A673 (cell line): ENCODE results near the gene MLLT6. TPM values are rescaled to one million over a fixed set of nuclear protein-coding genes. Genes with fewer than 3 reads are reported as not detected.

ENCODE experiments used
- BruUV-seq: library from RNA; stranded (reverse); fragments of 400-500 nt; replicated peaks from 2 replicates; lab custom pipeline; 2021; lab: Mats Ljungman, UMichigan
- CTCF ChIA-PET: fragments of 300-600 bp; sonication (Branson Sonifier 250); formaldehyde crosslinking; loops from one replicate; lab custom pipeline; 2022; ENCODE audit warnings: antibody characterized with exemption; lab: Charles Lee
- POLR2A ChIA-PET: fragments of 300-600 bp; sonication (Branson Sonifier 250); formaldehyde crosslinking; loops from one replicate; lab custom pipeline; 2022; ENCODE audit warnings: antibody characterized with exemption; ENCODE audit not compliant: low non-redundant PET; lab: Charles Lee
- DNase-seq: peaks from one replicate; pipeline ENCODE4 v3.0.0-alpha.2; 2015; ENCODE audit warnings: low spot score
- H3K27ac ChIP-seq: fragments of 200-600 bp; sonication (generic); 2 replicates; pipeline ENCODE4 v1.5.1; 2016; ENCODE audit warnings: mixed run types, low read depth, mild to moderate bottlenecking, mixed read lengths, antibody characterized with exemption, low read length; ENCODE audit not compliant: poor library complexity, severe bottlenecking
- H3K27me3 ChIP-seq: fragments of 200-600 bp; sonication (generic); replicated peaks from 2 replicates; pipeline ENCODE4 v1.6.1; 2017; ENCODE audit warnings: mixed run types, low read depth, mild to moderate bottlenecking, mixed read lengths, antibody characterized with exemption, low read length; ENCODE audit not compliant: insufficient read depth, poor library complexity
- H3K36me3 ChIP-seq: fragments of 200-600 bp; sonication (generic); 2 replicates; pipeline ENCODE4 v1.6.1; 2016; ENCODE audit warnings: mixed run types, mild to moderate bottlenecking, mixed read lengths, antibody characterized with exemption, low read length; ENCODE audit not compliant: insufficient read depth, poor library complexity, severe bottlenecking
- H3K4me1 ChIP-seq: fragments of 200-600 bp; sonication (generic); 2 replicates; pipeline ENCODE4 v1.6.1; 2017; ENCODE audit warnings: mixed run types, mild to moderate bottlenecking, mixed read lengths, antibody characterized with exemption, low read length; ENCODE audit not compliant: insufficient read depth, poor library complexity, severe bottlenecking
- H3K4me3 ChIP-seq: fragments of 200-600 bp; sonication (generic); 2 replicates; pipeline ENCODE4 v1.5.1; 2016; ENCODE audit warnings: low read depth, mixed run types, mild to moderate bottlenecking, mixed read lengths, low read length; ENCODE audit not compliant: poor library complexity, severe bottlenecking
- H3K9me3 ChIP-seq: fragments of 200-600 bp; sonication (generic); 2 replicates; pipeline ENCODE4 v1.6.1; 2016; ENCODE audit warnings: mixed run types, low read depth, mild to moderate bottlenecking, mixed read lengths, antibody characterized with exemption, low read length; ENCODE audit not compliant: poor library complexity, severe bottlenecking
- CTCF ChIP-seq: fragments of 300-800, 200-600 bp; sonication (generic); conservative IDR thresholded peaks from 2 replicates; pipeline ENCODE4 v1.5.1; 2017; ENCODE audit warnings: low read depth, mild to moderate bottlenecking, antibody characterized with exemption, low read length, moderate library complexity, mixed read lengths
- EZH2 ChIP-seq: fragments of 200-600 bp; sonication (generic); IDR thresholded peaks from 2 replicates; pipeline ENCODE4 v1.6.1; 2017; ENCODE audit warnings: borderline replicate concordance, low read depth, mild to moderate bottlenecking, mixed read lengths, antibody characterized with exemption, low read length; ENCODE audit not compliant: poor library complexity, severe bottlenecking
- intact Hi-C: fragments of 100-400 bp; cut with micrococcal nuclease; formaldehyde crosslinking; loops from one replicate; pipeline ENCODE4 v1.10.0; 2022; ENCODE audit not compliant: unreplicated experiment
- total RNA-seq: library from RNA; stranded (reverse); gene quantifications from 2 replicates; pipeline ENCODE4 v1.2.3, GENCODE V29; 2021

MLLT6 gene
- total RNA-seq, 1 experiment from 2014 or later: 41.4 TPM

- ChIA-PET POLR2A (interaction anchor here (0.6 kb wide), 1 partner anchor 132 kb away, joined by 3 read pairs; no protein-coding TSS in a partner anchor), CTCF (interaction anchor here (0.7 to 1.2 kb wide), 2 partner anchors 14 to 42 kb away, joined by 3 read pairs; no protein-coding TSS in a partner anchor)
- H3K4me1 ChIP-seq: peaks cover 12% of the 10 kb centered on the region
- no TSS peak for BruUV-seq
- H3K27me3 ChIP-seq: no peaks in the 10 kb centered on the region
- H3K27ac ChIP-seq: peak overlapping the region; percentile 55
- no peaks in the 10 kb centered on the region for H3K36me3 ChIP-seq
- DNase-seq: peak; percentile 77
- intact Hi-C loops: no loop called here
- H3K4me3 ChIP-seq: no peak overlapping the region
- H3K9me3 ChIP-seq: no peaks in the 10 kb centered on the region
- TF ChIP-seq EZH2: no peak
- no peak for TF ChIP-seq CTCF
Measured at GRCh38 chr17:38690386-38690785, 14.7 kb upstream of the MLLT6 start.

GRCh38 chr17:38691154-38691553, 13.9 kb upstream of the MLLT6 start:
- no peak for TF ChIP-seq EZH2
- TF ChIP-seq CTCF: no peak
- ChIA-PET CTCF (interaction anchor here (0.7 to 1.2 kb wide), 2 partner anchors 15 to 41 kb away, joined by 3 read pairs; no protein-coding TSS in a partner anchor), POLR2A (no interaction called here)
- Histone ChIP-seq H3K4me3 (no peak overlapping the region), H3K36me3 (no peaks in the 10 kb centered on the region), H3K9me3 (no peaks in the 10 kb centered on the region), H3K27ac (no peak overlapping the region), H3K27me3 (no peaks in the 10 kb centered on the region), H3K4me1 (peaks cover 12% of the 10 kb centered on the region)
- no TSS peak for BruUV-seq
- DNase-seq: no peak
- intact Hi-C loops: no loop called here

- no peaks in the 10 kb centered on the region for H3K36me3 ChIP-seq
- H3K9me3 ChIP-seq: no peaks in the 10 kb centered on the region
- ChIA-PET CTCF (no interaction called here), POLR2A (no interaction called here)
- no peak for TF ChIP-seq CTCF
- TF ChIP-seq EZH2: no peak
- H3K27me3 ChIP-seq: no peaks in the 10 kb centered on the region
- H3K4me1 ChIP-seq: peaks cover 12% of the 10 kb centered on the region
- no peak for DNase-seq
- no TSS peak for BruUV-seq
- intact Hi-C loops: no loop called here
- no peak overlapping the region for H3K27ac ChIP-seq
- no peak overlapping the region for H3K4me3 ChIP-seq
Measured at GRCh38 chr17:38693700-38694329, 11.3 kb upstream of the MLLT6 start.
